ENCODE results near the gene BHMT2. TPM values are rescaled to one million over a fixed set of nuclear protein-coding genes. Genes with fewer than 3 reads are reported as not detected.
A peak's percentile ranks its signal among the peaks of the same experiment; 100 is the strongest.

BHMT2 gene
- total RNA-seq, 1 experiment from 2014 or later, result 0.20 TPM

- TF ChIP-seq REST (IDR thresholded peaks at IDR 0.05; ENCODE audit: low read depth) (no peak), ELF1 (IDR thresholded peaks at IDR 0.05; ENCODE audit: borderline replicate concordance, low read depth) (no peak), YY1 (IDR thresholded peaks at IDR 0.05; ENCODE audit: extremely low read depth, insufficient replicate concordance, low read depth, low read length) (no peak), ZNF274 (IDR thresholded peaks at IDR 0.05; ENCODE audit: low read depth, low read length) (no peak), ZFX (IDR thresholded peaks at IDR 0.05) (no peak), CEBPB (IDR thresholded peaks at IDR 0.05; ENCODE audit: low read depth) (no peak)
Measured at GRCh38 chr5:79130781-79131180, 61.2 kb downstream of the BHMT2 start (continued).

GRCh38 chr5:79133121-79133656 is 63.6 kb downstream of the BHMT2 start:
- no TSS peak for BruUV-seq (replicated peaks)
- intact Hi-C loops (cut with micrococcal nuclease), result loop anchor here (1.0 to 10.0 kb wide), 6 partner anchors 108 to 722 kb away; partner anchors contain the start of gene ARSB
- peak overlapping the region; percentile 39 for H3K27ac ChIP-seq (ENCODE audit: low read depth, low read length)

More at GRCh38 chr5:79133121-79133656, 63.6 kb downstream of the BHMT2 start:
- Histone ChIP-seq H3K9me3 (ENCODE audit: control insufficient read depth in 1 of 2, insufficient read depth in 1 of 2, low read depth in 1 of 2, low read length in 2 of 2) (no peaks in the 10 kb centered on the region), H3K79me2 (ENCODE audit: insufficient read depth, low read length) (no peaks in the 10 kb centered on the region), H2AFZ (ENCODE audit: low read depth, low read length, poor library complexity, severe bottlenecking) (peak overlapping the region; percentile 98), H3K4me2 (ENCODE audit: low read length) (peak overlapping the region; percentile 78), H4K20me1 (ENCODE audit: insufficient read depth) (no peaks in the 10 kb centered on the region), H3K27me3 (ENCODE audit: insufficient read depth, low read length) (no peaks in the 10 kb centered on the region), H3K4me3 (replicated peaks in 1 of 2; ENCODE audit: low read depth in 1 of 2, low read length in 2 of 2) (peak overlapping the region; percentile 27 to 35), H3K4me1 (ENCODE audit: control insufficient read depth in 1 of 2, insufficient read depth in 2 of 2, low read length in 2 of 2) (peaks cover 5 to 16% of the 10 kb centered on the region in 2 experiments; a peak in 3 of 4 replicates), H3K36me3 (ENCODE audit: control insufficient read depth in 1 of 2, insufficient read depth in 2 of 2, low read length in 2 of 2) (no peaks in the 10 kb centered on the region), H3K9ac (ENCODE audit: low read length) (peak overlapping the region; percentile 44), H3K9me2 (ENCODE audit: insufficient read depth) (no peaks in the 10 kb centered on the region)
- ChIA-PET POLR2A (interaction anchor here (0.6 to 1.7 kb wide), 9 partner anchors 10 to 950 kb away, joined by 3 to 10 read pairs (median 4); no protein-coding TSS in a partner anchor), CTCF (interaction anchor here (0.5 to 12.7 kb wide), 58 partner anchors 7 to 1599 kb away, joined by 3 to 373 read pairs (median 5); partner anchors contain the start of gene ARSB), RAD21 (ENCODE audit: low non-redundant PET in 1 of 2, low total read pairs in 2 of 2, uncharacterized antibody in 2 of 2, unreplicated experiment in 2 of 2) (interaction anchor here (0.7 to 2.3 kb wide), 10 partner anchors 42 to 234 kb away, joined by 3 to 44 read pairs (median 7); no protein-coding TSS in a partner anchor)
- TF ChIP-seq REST (IDR thresholded peaks at IDR 0.05; ENCODE audit: low read depth), result no peak
- no peak for TF ChIP-seq EGR1 (IDR thresholded peaks at IDR 0.05; ENCODE audit: low read depth)
- TF ChIP-seq CTCF (IDR thresholded peaks at IDR 0.05 in 2 of 3, conservative IDR thresholded peaks at IDR 0.05 in 1 of 3; ENCODE audit: borderline replicate concordance in 1 of 3, insufficient read depth in 1 of 3, low read depth in 2 of 3, low read length in 2 of 3), result peak; percentile 6 to 69 (median 60); a peak in 4 of 6 replicates
- TF ChIP-seq RAD21 (IDR thresholded peaks at IDR 0.05; ENCODE audit: low read depth), result peak; percentile 64
- ATAC-seq (peak; percentile 51), DNase-seq (ENCODE audit: low read depth, low spot score) (peak; percentile 45)
